CD4-positive, alpha-beta T cell treated with Interleukin-6 for 4 hours (primary cell): ENCODE data around the gene IQGAP2.

Experiments
- DNase-seq: peaks from one replicate; pipeline ENCODE4 v3.0.0-alpha.2; 2020; ENCODE audit warnings: mixed read lengths

The IQGAP2 gene

GRCh38 chr5:76479281-76479680 lies 76.2 kb downstream of the IQGAP2 start:
- DNase-seq = no peak

GRCh38 chr5:76479973-76480667 lies 77.0 kb downstream of the IQGAP2 start:
- no peak for DNase-seq

GRCh38 chr5:76482984-76483383 lies 79.9 kb downstream of the IQGAP2 start:
- no peak for DNase-seq

GRCh38 chr5:76483433-76483832 lies 80.3 kb downstream of the IQGAP2 start:
- no peak for DNase-seq

GRCh38 chr5:76483881-76484280 lies 80.8 kb downstream of the IQGAP2 start:
- no peak for DNase-seq

- DNase-seq = no peak
Measured at GRCh38 chr5:76485511-76485910, 82.4 kb downstream of the IQGAP2 start.

GRCh38 chr5:76487386-76487785 lies 84.3 kb downstream of the IQGAP2 start:
- DNase-seq = no peak

- DNase-seq = no peak
Measured at GRCh38 chr5:76487821-76488220, 84.7 kb downstream of the IQGAP2 start.

- no peak for DNase-seq
Measured at GRCh38 chr5:76488969-76489368, 85.9 kb downstream of the IQGAP2 start.

- no peak for DNase-seq
Measured at GRCh38 chr5:76489877-76490688, 87.0 kb downstream of the IQGAP2 start.

- DNase-seq = no peak
Measured at GRCh38 chr5:76490960-76491359, 87.9 kb downstream of the IQGAP2 start.

- DNase-seq = no peak
Measured at GRCh38 chr5:76492819-76493189, 89.7 kb downstream of the IQGAP2 start.

GRCh38 chr5:76493190-76493837 lies 90.2 kb downstream of the IQGAP2 start:
- no peak for DNase-seq

- no peak for DNase-seq
Measured at GRCh38 chr5:76494201-76494600, 91.1 kb downstream of the IQGAP2 start.

GRCh38 chr5:76495870-76496269 lies 92.8 kb downstream of the IQGAP2 start:
- DNase-seq = no peak

- no peak for DNase-seq
Measured at GRCh38 chr5:76497065-76497460, 94.0 kb downstream of the IQGAP2 start.

- no peak for DNase-seq
Measured at GRCh38 chr5:76497986-76498717, 95.1 kb downstream of the IQGAP2 start.

GRCh38 chr5:76499507-76500161 lies 96.5 kb downstream of the IQGAP2 start:
- no peak for DNase-seq

GRCh38 chr5:76500633-76501393 lies 97.7 kb downstream of the IQGAP2 start:
- DNase-seq = no peak

- no peak for DNase-seq
Measured at GRCh38 chr5:76503929-76504328, 100.8 kb downstream of the IQGAP2 start.

- DNase-seq = no peak
Measured at GRCh38 chr5:76504901-76505564, 101.9 kb downstream of the IQGAP2 start.
